KMS-11 (cell line): ENCODE results near the gene TM9SF4.

Source experiments
- H2AFZ ChIP-seq: fragments of 200-600 bp; sonication (generic); 2 replicates; pipeline ENCODE4 v1.6.1; 2016; ENCODE audit warnings: antibody characterized with exemption, mixed run types, low read depth
- H3K27ac ChIP-seq: fragments of 200-600 bp; sonication (generic); 2 replicates; pipeline ENCODE4 v1.6.1; 2016; ENCODE audit warnings: mild to moderate bottlenecking, mixed run types
- H3K27me3 ChIP-seq: fragments of 200-600 bp; sonication (generic); 2 replicates; pipeline ENCODE4 v1.6.1; 2017; ENCODE audit warnings: mild to moderate bottlenecking, low read depth, mixed run types, moderate library complexity; ENCODE audit not compliant: insufficient read depth
- H3K36me3 ChIP-seq: fragments of 200-600 bp; sonication (generic); 2 replicates; pipeline ENCODE4 v1.6.1; 2017; ENCODE audit warnings: mild to moderate bottlenecking, mixed run types; ENCODE audit not compliant: insufficient read depth
- H3K4me1 ChIP-seq: fragments of 200-600 bp; sonication (generic); 2 replicates; pipeline ENCODE4 v1.6.1; 2016; ENCODE audit warnings: mild to moderate bottlenecking, low read depth, mixed run types; ENCODE audit not compliant: poor library complexity, severe bottlenecking
- H3K4me2 ChIP-seq: fragments of 200-600 bp; sonication (generic); 2 replicates; pipeline ENCODE4 v1.7.0; 2016; ENCODE audit warnings: mild to moderate bottlenecking, mixed run types
- H3K4me3 ChIP-seq: fragments of 200-600 bp; sonication (generic); IDR thresholded peaks from 2 replicates; pipeline ENCODE4 v1.6.1; 2017; ENCODE audit warnings: low read depth, low read length, mixed read lengths; ENCODE audit not compliant: insufficient read depth
- H3K79me2 ChIP-seq: fragments of 200-600 bp; sonication (generic); 2 replicates; pipeline ENCODE4 v1.6.1; 2016; ENCODE audit warnings: low read depth, mixed run types; ENCODE audit not compliant: insufficient read depth
- H3K9ac ChIP-seq: fragments of 200-600 bp; sonication (generic); 2 replicates; pipeline ENCODE4 v1.6.1; 2016; ENCODE audit warnings: mild to moderate bottlenecking, mixed run types
- H4K20me1 ChIP-seq: fragments of 200-600 bp; sonication (generic); 2 replicates; pipeline ENCODE4 v1.6.1; 2016; ENCODE audit warnings: mild to moderate bottlenecking, mixed run types; ENCODE audit not compliant: insufficient read depth
- CTCF ChIP-seq: fragments of 200-600 bp; sonication (generic); conservative IDR thresholded peaks from 2 replicates; pipeline ENCODE4 v1.6.1; 2017; ENCODE audit warnings: low read depth, mild to moderate bottlenecking, antibody characterized with exemption, low read length, moderate library complexity, mixed read lengths

The TM9SF4 gene

GRCh38 chr20:32153771-32154170, 44.3 kb downstream of the TM9SF4 start:
- TF ChIP-seq CTCF = no peak
- no peaks in the 10 kb centered on the region for H3K27me3 ChIP-seq
- H4K20me1 ChIP-seq = no peaks in the 10 kb centered on the region
- no peak overlapping the region for H3K27ac ChIP-seq
- H2AFZ ChIP-seq = no peak overlapping the region
- no peaks in the 10 kb centered on the region for H3K79me2 ChIP-seq
- H3K4me1 ChIP-seq = peaks cover 4% of the 10 kb centered on the region
- no peak overlapping the region for H3K4me2 ChIP-seq
- no peak overlapping the region for H3K9ac ChIP-seq
- no peak overlapping the region for H3K4me3 ChIP-seq
- peaks cover 8% of the 10 kb centered on the region; the same call in 1 of the 2 replicates for H3K36me3 ChIP-seq

GRCh38 chr20:32155017-32155981, 45.8 kb downstream of the TM9SF4 start:
- H4K20me1 ChIP-seq = no peaks in the 10 kb centered on the region
- no peak overlapping the region for H3K4me3 ChIP-seq
- H2AFZ ChIP-seq = no peak overlapping the region
- peaks cover 4% of the 10 kb centered on the region for H3K4me1 ChIP-seq
- H3K36me3 ChIP-seq = 0 out of 2 replicates have a peak, but pooled peaks cover 4% of the 10 kb centered on the region
- H3K4me2 ChIP-seq = no peak overlapping the region
- H3K9ac ChIP-seq = no peak overlapping the region
- no peak for TF ChIP-seq CTCF
- H3K27me3 ChIP-seq = no peaks in the 10 kb centered on the region
- H3K79me2 ChIP-seq = no peaks in the 10 kb centered on the region
- H3K27ac ChIP-seq = no peak overlapping the region

- Histone ChIP-seq H3K4me1 (peaks cover 4% of the 10 kb centered on the region), H3K9ac (no peak overlapping the region), H4K20me1 (no peaks in the 10 kb centered on the region), H2AFZ (no peak overlapping the region), H3K4me3 (no peak overlapping the region), H3K4me2 (no peak overlapping the region), H3K36me3 (0 out of 2 replicates have a peak, but pooled peaks cover 6% of the 10 kb centered on the region), H3K27me3 (no peaks in the 10 kb centered on the region), H3K27ac (no peak overlapping the region), H3K79me2 (no peaks in the 10 kb centered on the region)
- no peak for TF ChIP-seq CTCF
Measured at GRCh38 chr20:32157611-32158010, 48.1 kb downstream of the TM9SF4 start.

- Histone ChIP-seq H3K4me3 (no peak overlapping the region), H3K4me1 (peaks cover 4% of the 10 kb centered on the region), H2AFZ (no peak overlapping the region), H3K9ac (no peak overlapping the region), H3K4me2 (no peak overlapping the region), H3K27me3 (no peaks in the 10 kb centered on the region), H3K27ac (no peak overlapping the region), H3K36me3 (0 out of 2 replicates have a peak, but pooled peaks cover 8% of the 10 kb centered on the region), H3K79me2 (no peaks in the 10 kb centered on the region), H4K20me1 (no peaks in the 10 kb centered on the region)
- no peak for TF ChIP-seq CTCF
Measured at GRCh38 chr20:32158351-32158750, 48.8 kb downstream of the TM9SF4 start.
